Hepatocyte (in vitro differentiated cells): ENCODE data around the gene CX3CR1. TPM values are rescaled to one million over a fixed set of nuclear protein-coding genes. Genes with fewer than 3 reads are reported as not detected.

ENCODE experiments used
- DNase-seq: peaks from one replicate; pipeline ENCODE4 v3.0.0-alpha.2; 2016; ENCODE audit warnings: low spot score
- H2AFZ ChIP-seq: fragments of 200-600 bp; sonication (generic); 2 replicates; pipeline ENCODE4 v1.6.0; 2016; ENCODE audit warnings: antibody characterized with exemption, mild to moderate bottlenecking
- H3K27ac ChIP-seq: fragments of 200-600 bp; sonication (generic); 2 replicates; pipeline ENCODE4 v1.5.1; 2016; ENCODE audit warnings: mild to moderate bottlenecking
- H3K27me3 ChIP-seq: fragments of 200-600 bp; sonication (generic); 2 replicates; pipeline ENCODE4 v1.6.1; 2016
- H3K36me3 ChIP-seq: fragments of 200-600 bp; sonication (generic); replicated peaks from 2 replicates; pipeline ENCODE4 v1.5.1; 2016; ENCODE audit warnings: low read depth; ENCODE audit not compliant: insufficient read depth
- H3K4me1 ChIP-seq: fragments of 200-600 bp; sonication (generic); 2 replicates; pipeline ENCODE4 v1.5.1; 2016; ENCODE audit warnings: mild to moderate bottlenecking, moderate library complexity; ENCODE audit not compliant: insufficient read depth
- H3K4me2 ChIP-seq: fragments of 200-600 bp; sonication (generic); 2 replicates; pipeline ENCODE4 v1.6.0; 2016
- H3K4me3 ChIP-seq: fragments of 200-600 bp; sonication (generic); 2 replicates; pipeline ENCODE4 v1.5.1; 2016; ENCODE audit warnings: mild to moderate bottlenecking
- H3K79me2 ChIP-seq: fragments of 200-600 bp; sonication (generic); 2 replicates; pipeline ENCODE4 v1.6.0; 2017; ENCODE audit warnings: mild to moderate bottlenecking
- H3K9me2 ChIP-seq: fragments of 200-600 bp; sonication (generic); replicated peaks from 2 replicates; pipeline ENCODE4 v1.6.0; 2017; ENCODE audit warnings: mild to moderate bottlenecking; ENCODE audit not compliant: insufficient read depth
- H3K9me3 ChIP-seq: fragments of 200-600 bp; sonication (generic); 2 replicates; pipeline ENCODE4 v1.5.1; 2016; ENCODE audit warnings: low read depth, mild to moderate bottlenecking
- H4K20me1 ChIP-seq: fragments of 200-600 bp; sonication (generic); 2 replicates; pipeline ENCODE4 v1.6.0; 2016; ENCODE audit warnings: mild to moderate bottlenecking; ENCODE audit not compliant: insufficient read depth, poor library complexity, severe bottlenecking
- CTCF ChIP-seq: fragments of 200-600 bp; sonication (generic); IDR thresholded peaks from 2 replicates; pipeline ENCODE4 v1.5.1; 2016; ENCODE audit warnings: antibody characterized with exemption, mild to moderate bottlenecking; ENCODE audit not compliant: poor library complexity
- EZH2 ChIP-seq: fragments of 200-600 bp; sonication (generic); IDR thresholded peaks from 2 replicates; pipeline ENCODE4 v1.6.1; 2016; ENCODE audit warnings: antibody characterized with exemption, mild to moderate bottlenecking, borderline replicate concordance
- EZH2phosphoT487 ChIP-seq: fragments of 200-600 bp; sonication (generic); IDR thresholded peaks from one replicate; pipeline ENCODE4 v1.6.1; 2018; ENCODE audit warnings: antibody characterized with exemption, mild to moderate bottlenecking, low read depth, moderate library complexity; ENCODE audit not compliant: unreplicated experiment, severe bottlenecking
- WGBS: methylation state at CpG from one replicate; pipeline ENCODE4 v1.1.6; 2016; ENCODE audit warnings: low lambda C conversion rate; ENCODE audit errors: missing lambda C conversion rate; 5-methylcytosine and 5-hydroxymethylcytosine counted together
- polyA plus RNA-seq: library from polyadenylated mRNA; unstranded; fragments of >200 nt; fragmentation: Nextera tagmentation; extraction: Ambion mirVana; gene quantifications from 2 replicates; pipeline ENCODE4 v1.2.1, GENCODE V29; 2016
- total RNA-seq: library from RNA; depleted of rRNA; stranded (reverse); fragments of >200 nt; gene quantifications from 2 replicates; pipeline ENCODE4 v1.2.3, GENCODE V29; 2014

The CX3CR1 gene, protein sequence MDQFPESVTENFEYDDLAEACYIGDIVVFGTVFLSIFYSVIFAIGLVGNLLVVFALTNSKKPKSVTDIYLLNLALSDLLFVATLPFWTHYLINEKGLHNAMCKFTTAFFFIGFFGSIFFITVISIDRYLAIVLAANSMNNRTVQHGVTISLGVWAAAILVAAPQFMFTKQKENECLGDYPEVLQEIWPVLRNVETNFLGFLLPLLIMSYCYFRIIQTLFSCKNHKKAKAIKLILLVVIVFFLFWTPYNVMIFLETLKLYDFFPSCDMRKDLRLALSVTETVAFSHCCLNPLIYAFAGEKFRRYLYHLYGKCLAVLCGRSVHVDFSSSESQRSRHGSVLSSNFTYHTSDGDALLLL
- total RNA-seq (0.28 and 0.70 TPM in 2 replicates), polyA plus RNA-seq (1.3 TPM in 1 of 2 replicates, not detected in the other)

DNA sequence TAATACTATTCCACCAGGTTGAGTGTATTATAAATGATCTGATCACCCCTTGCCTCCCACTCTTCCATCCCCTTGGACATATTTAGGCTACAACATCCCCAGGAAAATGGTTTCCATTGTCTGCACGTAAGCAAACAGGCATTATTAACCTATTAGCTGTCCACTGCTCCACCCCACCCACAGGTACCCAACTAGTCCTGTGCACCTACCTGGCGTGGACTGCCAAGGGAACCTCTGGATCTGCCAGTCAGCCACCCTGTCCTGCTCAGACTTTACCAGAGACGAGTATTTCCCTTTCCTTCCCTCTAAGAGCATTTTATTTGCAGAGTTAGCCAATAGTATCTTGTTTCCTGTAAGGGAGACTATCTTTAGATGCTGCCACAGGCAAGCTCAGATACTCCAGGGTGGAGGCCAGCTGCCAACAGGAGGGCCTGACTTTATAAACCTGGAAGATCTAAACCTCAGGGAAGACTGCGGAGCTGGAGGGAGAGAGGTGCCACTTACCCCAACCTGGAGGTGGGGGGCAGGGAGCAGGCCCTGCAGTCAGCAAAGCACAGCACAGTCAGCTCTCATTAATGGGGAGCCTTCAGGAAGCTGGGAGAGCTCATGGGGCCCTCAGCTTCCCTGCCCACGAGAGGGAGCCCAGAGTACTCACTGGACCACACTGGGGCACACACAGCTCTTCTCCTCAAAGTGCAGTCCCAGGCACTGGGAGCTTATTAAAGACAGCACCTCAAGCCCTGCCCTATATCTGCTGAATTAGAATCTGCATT is at the start of gene CX3CR1:
Gene CX3CR1 (minus strand): TSS at position 292 of the 773 bp plus-strand sequence. CDS start 13,527 bp downstream, outside the sequence.
- Histone ChIP-seq H3K27me3 (no peaks in the 10 kb centered on the region), H3K9me3 (no peaks in the 10 kb centered on the region), H2AFZ (no peak within 1 kb of the TSS), H3K4me3 (no peak within 1 kb of the TSS), H4K20me1 (no peaks in the 10 kb centered on the region), H3K79me2 (no peaks in the 10 kb centered on the region), H3K9me2 (no peaks in the 10 kb centered on the region), H3K36me3 (no peaks in the 10 kb centered on the region), H3K4me1 (no peaks in the 10 kb centered on the region), H3K27ac (no peak within 1 kb of the TSS), H3K4me2 (no peak within 1 kb of the TSS)
- 61% methylated on average over 5 of the region's 5 CpGs for WGBS
- no peak for TF ChIP-seq CTCF
- no peak for TF ChIP-seq EZH2phosphoT487
- no peak for TF ChIP-seq EZH2
- no peak for DNase-seq

DNA sequence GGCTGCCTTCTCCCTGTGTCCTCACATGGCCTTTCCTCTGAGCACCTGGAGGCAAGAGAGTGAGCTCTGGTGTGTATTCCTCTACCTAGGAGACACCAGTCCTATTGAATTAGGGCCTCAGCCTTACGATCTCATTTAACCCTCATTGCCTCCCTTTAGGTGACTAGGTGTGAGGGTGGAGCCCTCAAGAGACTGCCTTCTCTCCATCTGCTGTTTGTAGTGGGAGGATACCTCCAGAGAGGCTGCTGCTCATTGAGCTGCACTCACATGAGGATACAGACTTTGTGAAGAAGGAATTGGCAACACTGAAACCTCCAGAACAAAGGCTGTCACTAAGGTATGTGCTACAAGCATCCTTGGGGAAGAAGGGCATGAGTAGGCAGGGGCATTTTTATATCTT is 49.7 kb upstream of the CX3CR1 start, which contains the start of gene CCR8:
Gene CCR8 (plus strand): TSS at position 217 of the 400 bp plus-strand sequence. CDS start 2,623 bp downstream, outside the sequence.
- no peak for DNase-seq
- no peaks in the 10 kb centered on the region for H4K20me1 ChIP-seq
- H3K27me3 ChIP-seq, result no peaks in the 10 kb centered on the region
- H3K4me2 ChIP-seq, result no peak within 1 kb of the TSS
- no peak within 1 kb of the TSS for H2AFZ ChIP-seq
- no peak within 1 kb of the TSS for H3K4me3 ChIP-seq
- no peaks in the 10 kb centered on the region for H3K9me2 ChIP-seq
- H3K9me3 ChIP-seq, result no peaks in the 10 kb centered on the region
- no peaks in the 10 kb centered on the region for H3K36me3 ChIP-seq
- TF ChIP-seq EZH2, result no peak
- TF ChIP-seq EZH2phosphoT487, result no peak
- no peak within 1 kb of the TSS for H3K27ac ChIP-seq
- no peaks in the 10 kb centered on the region for H3K4me1 ChIP-seq
- H3K79me2 ChIP-seq, result no peaks in the 10 kb centered on the region
- 69% methylated on average over 1 of the region's 1 CpG for WGBS

GRCh38 chr3:39327746-39328349 is 48.0 kb upstream of the CX3CR1 start:
- Histone ChIP-seq H3K36me3 (no peaks in the 10 kb centered on the region), H3K9me3 (no peaks in the 10 kb centered on the region), H3K4me3 (no peak overlapping the region), H3K79me2 (no peaks in the 10 kb centered on the region), H3K4me1 (no peaks in the 10 kb centered on the region), H4K20me1 (no peaks in the 10 kb centered on the region), H3K27me3 (no peaks in the 10 kb centered on the region), H3K4me2 (no peak overlapping the region), H3K9me2 (no peaks in the 10 kb centered on the region), H3K27ac (no peak overlapping the region), H2AFZ (no peak overlapping the region)
- TF ChIP-seq CTCF (no peak), EZH2 (no peak), EZH2phosphoT487 (no peak)
- WGBS, result 89% methylated on average over 4 of the region's 4 CpGs
- no peak for DNase-seq
